ENCODE results near the gene NFATC2.
A peak's percentile ranks its signal among the peaks of the same experiment; 100 is the strongest.

The NFATC2 gene

DNA sequence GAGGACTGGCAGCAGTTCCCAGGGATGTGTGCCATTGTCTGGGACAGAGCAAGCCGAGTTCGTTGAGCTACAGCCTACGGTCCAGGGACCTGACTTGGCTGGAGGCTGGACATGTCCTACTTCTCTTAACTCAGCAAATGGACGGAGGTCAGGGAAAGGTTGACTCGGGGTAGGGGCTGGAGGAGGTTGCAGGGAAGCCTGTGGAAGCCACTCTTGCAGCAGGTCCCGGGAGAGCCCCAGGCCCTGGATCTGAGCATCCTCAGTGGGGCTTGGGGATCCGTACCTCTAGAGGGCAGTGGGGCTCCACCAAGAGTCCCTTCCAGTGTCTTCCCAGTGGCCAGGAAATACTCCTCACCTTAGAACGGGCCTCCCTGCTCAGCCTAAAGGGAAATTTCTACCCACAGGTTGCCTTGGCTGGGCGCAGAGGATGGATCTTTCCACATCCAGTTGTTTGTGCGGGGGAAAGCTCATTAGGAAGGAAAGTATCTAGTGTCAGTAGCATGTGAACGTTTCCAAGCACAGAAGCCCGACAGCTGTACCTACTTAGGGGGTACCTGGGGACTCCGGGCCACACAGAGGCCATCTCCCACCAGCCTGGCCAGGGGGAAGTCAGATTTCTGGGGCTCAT, 170.2 kb downstream of the NFATC2 start:
- DNase-seq, result peak; percentile 43 to 66

DNA sequence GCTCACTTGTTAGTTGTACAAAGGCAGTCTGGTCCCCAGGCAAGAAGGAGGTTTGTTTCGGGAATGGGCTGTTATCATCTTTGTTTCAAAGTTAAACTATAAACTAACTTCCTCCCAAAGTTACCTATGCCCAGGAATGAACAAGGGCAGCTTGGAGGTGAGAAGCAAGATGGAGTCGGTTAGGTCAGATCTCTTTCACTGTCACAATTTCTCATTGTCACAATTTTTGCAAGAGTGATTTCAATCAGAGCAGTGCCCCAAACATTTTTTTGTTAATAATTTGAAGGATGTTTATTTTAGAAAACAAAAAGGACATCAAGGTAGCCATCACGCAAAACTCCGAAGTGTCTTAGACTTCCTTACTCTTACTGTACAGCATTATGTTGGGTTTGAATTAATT, 170.8 kb downstream of the NFATC2 start:
- DNase-seq, result no peak

DNA sequence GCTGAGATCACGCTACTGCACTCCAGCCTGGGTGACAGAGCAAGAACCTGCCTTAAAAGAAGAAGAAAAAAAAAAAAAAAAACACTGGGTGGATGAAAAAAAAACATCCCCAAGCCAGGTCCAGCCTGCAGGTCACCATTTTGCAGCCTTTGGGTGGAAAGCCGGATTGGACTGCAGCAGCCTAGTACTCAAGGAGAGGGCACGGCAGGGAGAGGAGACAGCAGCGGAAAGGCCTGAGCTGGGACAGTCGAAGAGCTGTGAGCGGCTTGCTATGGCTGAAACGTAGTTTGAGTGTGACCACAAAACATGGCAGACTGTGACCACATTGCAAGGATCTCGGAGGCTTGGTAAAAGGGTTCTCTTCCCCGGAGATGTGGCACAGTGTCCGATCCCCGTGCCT, 173.0 kb downstream of the NFATC2 start:
- no peak for DNase-seq

DNA sequence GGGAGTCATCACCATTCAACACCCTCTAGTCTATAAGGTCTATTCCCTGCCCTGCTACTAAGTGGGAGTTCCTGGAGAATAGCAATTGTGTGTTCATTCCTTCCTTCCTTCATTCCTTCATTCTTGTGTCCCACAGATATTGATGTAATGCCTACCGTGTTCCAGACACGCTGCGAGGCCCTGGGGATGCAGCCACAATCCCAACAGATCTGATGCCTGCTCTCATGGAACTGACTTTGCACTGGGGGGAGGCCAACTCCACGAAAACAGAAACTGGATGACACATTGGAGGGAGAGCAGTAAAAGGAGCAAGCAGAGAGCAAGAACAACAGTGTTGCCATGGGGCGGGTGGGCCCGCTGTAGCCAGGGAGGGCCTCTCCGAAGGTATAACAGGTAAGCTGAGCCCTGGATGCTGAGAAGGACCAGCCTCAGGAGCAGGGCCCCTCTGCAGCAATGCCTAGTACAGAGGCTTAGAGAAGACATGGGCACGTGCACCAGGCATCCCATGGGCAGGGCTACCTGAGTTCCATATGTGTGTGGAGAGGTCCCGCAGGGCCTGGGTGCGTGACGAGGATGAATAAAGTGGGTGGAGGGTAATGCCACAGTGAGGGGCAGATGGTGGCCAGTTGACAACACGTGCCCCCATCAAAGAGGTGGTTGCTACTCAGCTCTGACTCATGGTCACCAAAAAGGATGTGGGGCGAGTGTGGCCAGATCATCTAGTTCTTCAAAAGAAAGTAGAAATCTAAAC, 173.9 kb downstream of the NFATC2 start:
- no peak for DNase-seq

DNA sequence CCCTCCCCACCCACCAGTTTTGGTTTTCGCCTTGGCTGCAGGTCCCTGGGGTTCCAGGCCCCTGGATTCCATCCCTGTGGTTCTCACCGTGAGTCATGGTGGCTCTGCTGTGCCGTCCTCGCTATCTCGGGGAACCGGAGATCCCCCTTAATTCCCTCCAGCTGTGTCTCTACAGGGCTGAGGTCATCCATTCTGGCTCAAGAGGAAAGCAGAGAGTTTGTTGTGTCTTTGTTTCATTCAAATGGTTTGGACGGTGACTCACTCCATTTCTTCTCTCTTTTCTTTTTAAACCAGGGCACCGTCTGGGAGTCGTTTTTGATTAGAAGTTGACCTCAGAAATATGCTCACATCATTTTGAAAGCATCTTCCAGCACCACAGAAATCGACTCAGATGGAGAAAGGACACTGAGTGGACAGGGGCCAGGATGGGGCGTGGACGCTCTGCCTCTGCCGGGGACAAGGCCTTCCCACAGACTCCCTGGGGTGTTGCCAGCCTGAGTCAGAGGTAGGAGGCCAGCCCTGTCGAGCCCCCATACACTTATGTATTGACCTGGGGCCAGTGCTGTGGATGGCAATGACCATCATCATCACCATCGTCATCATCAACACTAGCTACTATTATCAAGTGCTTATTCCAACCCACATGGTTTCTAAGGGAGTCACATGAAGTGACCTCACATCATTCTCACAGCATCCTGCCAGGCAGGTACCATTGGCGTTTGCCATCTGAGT, 176.2 kb downstream of the NFATC2 start:
- no peak for DNase-seq

DNA sequence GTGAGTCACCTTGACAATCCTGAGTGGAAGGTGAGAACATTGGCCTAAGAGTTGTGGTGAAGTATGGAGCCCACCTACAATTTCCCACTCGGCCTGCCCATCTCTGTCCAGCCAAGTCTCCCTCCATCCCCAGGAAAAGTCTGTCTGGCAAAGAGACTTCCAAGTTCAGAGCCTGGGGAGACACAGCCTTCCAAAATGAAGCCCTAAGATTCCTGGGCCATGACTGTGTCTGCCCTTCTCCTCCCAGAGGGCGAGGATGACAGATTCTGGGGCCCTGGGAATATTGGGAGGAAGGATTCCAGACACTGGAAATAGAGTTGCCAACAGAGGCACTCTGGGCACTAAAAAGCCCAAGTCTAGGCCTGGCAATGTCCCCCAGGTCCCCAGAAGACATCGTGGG, 176.8 kb downstream of the NFATC2 start:
- no peak for DNase-seq

DNA sequence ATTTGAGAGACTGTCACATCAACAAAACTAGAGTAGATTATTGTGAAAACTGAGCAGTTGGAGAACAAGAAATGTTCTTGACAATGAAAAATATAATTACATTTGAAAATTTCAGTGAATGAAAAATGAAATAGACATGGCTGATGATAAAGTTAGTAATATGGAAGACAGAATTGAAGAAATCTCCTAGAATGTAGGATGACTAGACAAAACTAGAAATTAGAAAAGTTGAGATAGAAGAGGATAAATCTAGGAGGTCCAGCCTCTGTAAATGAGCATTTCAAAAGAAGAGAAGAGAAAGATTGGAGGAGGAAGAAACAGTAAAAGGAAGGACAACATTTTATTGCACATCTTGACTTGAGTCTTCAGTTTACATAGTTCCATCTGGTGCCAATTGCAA, 178.7 kb downstream of the NFATC2 start:
- DNase-seq, result no peak

DNA sequence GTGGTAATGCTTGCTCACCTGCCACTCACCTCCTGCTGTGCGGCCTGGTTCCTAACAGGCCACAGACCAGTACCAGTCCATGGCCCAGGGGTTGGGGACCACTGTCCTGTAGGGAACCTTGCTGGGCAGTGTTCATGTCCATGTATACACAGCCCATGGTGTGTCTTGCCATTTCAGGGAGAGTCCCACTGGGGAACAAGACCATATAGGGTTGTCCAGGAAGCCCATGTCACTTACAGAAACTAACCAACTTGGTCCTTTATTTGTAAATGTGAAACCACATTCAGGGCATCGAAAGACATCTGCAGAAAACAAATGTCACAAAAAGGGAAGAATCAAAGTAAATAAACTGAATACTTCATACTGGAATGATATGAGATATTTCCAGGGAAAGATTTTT, 179.1 kb downstream of the NFATC2 start:
- DNase-seq, result no peak

DNA sequence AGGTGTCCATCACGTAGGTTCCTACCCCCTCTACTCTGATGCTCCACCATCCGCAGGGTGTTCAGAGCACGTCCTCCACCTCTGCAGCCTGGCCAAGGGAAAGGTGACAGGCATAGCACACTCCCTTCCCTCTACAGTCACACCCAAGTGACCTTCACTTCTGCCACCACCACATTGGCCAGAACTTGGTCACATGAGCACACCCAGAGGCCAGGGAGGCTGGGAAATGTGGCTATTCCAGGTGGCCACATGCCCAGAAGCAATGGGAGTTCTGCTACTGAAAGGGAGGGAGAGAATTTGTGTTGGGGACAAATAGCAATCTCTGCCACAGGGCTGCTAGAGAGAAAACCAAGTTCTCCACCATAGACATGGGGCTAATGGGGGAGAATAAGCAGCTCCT, 180.3 kb downstream of the NFATC2 start:
- no peak for DNase-seq

DNA sequence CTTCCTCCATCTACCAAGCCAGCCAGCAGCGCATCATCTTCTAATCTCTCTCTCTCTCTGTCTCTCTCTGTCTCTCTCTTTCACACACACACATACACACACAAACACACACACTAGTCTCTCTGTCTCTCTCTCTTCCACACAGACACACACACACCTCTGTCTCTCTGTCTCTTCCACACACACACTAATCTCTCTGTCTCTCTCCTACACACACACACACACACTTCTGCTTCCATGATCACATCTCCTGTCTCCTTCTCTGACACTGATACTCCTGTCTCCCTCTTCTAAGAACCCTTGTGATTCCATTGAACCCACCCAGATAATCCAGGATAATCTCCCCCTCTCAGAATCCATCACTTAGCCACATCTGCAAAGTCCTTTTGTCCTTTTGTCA, 181.3 kb downstream of the NFATC2 start:
- no peak for DNase-seq

DNA sequence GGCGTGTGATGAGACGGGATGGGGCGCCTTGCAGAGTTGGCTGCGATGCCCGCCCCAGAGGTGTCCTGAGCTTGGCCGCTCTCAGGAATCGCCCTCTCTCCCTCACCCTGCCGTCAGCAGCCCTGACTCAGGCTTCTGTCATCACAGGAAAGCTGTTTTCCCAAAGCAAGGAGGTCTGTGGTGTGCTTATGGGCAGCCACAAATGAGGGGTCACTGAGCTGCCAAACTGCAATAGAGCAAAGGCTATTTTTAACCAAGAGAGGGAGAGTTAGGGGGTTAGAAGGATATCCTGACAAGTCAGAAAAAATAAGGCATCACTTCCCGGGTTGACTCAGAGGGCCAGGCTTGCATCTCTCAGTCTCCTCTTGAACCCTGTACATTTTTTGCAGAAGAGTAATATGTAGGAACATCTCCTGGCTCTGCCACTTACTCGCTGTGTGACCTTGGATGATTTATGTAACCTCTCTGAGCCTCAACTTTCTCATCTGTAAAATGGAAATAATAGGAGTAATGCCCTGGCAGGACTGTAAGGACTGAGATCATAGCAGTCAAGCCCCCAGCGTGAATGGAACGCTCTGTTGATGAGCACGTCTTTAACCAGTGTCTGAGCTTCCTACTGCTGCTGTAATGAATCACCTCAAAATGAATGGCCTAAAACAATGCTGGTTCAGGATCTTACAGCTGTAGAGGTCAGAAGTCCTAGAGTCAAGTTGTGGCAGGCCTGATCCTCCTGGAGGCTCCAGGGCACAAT, 181.9 kb downstream of the NFATC2 start:
- DNase-seq, result no peak

DNA sequence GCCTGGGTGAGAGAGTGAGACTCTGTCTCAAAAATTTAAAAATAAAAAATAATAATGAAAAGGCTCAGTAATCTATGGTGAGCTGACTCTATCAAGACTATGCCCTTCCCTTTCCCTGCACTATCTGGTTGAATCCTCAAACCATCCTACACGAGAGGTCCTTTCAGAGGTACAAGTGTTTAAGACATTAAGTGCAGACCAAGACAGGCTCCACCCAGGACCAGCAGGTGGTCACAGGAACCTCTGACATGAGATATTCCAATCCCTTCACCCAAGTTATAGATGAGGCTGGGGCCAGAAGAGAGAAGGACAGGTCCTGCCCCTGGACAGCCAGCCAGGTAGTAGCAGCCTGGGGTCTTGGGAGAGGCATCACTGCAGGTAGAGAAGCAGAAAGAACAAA, 182.6 kb downstream of the NFATC2 start:
- no peak for DNase-seq

DNA sequence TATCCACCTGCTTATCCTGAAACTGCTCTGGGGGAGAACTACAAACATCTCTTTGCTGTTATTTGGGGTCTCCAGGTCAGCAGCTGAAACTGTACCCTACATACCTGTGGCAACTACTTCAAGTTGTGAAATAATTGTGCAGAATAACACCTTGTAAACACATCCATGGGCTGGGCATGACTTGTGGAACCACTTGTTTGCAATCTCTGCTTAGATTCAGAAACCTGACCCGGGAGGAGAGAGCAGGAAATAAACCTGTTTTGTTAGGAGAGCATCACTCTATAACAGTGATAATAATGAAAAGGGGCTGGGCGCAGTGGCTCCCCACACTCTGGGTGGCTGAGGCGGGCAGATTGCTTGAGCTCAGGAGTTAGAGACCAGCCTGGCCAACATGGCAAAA, 183.1 kb downstream of the NFATC2 start:
- no peak for DNase-seq

DNA sequence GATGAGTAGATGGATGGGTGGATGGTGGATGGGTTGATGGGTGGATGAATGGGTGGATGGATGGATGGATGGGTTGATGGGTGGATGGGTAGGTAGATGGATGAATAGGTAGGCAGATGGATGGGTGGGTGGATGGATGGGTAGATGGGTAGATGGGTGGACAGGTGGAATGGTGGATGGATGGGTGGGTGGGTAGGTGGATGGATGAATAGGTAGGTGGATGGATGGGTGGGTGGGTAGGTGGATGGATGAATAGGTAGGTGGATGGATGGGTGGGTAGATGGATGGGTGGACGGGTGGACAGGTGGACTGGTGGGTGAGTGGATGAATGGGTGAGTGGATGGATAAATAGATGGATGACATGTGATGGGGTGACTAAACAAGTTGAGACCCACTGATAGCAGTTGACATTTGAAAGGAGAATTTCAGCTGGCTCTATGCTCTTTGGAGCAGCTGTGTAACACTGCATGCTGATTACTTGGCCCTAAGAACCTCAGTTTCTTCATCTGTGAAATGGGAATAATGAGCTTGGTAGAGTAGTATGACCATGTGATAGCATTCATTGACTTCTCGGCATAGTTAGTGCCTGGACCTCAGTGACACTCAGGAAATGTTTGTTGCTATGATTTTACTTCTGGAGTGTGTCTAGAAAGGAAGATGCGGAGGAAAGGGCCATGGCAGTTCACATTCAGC, 184.3 kb downstream of the NFATC2 start:
- DNase-seq, result no peak

DNA sequence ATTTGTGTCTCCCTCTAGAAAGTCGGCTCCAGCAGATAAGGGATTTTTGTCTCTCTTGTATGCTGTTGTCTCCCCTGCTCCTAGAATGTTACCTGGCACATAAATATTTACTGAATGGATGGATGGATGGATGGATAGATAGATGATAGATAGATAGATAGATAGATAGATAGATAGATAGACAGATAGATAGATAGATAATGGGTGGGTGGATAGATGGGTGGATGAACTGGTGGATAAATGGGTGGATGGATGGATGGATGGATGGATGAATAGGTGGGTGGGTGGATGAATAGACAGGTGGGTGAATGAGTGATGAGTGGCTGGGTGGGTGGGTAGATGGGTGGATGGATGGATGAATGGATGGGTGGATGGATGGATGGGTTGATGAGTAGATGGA, 185.0 kb downstream of the NFATC2 start:
- DNase-seq, result no peak

DNA sequence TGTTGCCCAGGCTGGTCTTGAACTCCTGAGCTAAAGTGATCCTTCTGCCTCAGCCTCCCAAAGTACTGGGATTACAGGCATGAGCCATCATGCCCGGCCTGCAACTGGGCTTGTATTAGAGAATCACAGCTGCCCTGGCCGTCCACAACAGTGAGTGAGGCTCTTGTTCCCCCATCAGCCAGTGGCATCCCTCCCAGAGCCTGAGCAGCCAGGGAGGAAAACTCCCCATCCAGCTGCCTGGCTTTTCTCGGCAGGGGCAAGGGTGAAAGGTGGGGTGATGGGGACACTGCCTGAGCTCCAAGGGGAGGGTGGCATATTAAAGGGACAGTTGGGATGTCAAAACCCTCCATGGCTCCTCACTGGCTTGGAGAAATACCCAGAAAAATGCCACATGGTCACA, 185.6 kb downstream of the NFATC2 start:
- DNase-seq, result no peak

DNA sequence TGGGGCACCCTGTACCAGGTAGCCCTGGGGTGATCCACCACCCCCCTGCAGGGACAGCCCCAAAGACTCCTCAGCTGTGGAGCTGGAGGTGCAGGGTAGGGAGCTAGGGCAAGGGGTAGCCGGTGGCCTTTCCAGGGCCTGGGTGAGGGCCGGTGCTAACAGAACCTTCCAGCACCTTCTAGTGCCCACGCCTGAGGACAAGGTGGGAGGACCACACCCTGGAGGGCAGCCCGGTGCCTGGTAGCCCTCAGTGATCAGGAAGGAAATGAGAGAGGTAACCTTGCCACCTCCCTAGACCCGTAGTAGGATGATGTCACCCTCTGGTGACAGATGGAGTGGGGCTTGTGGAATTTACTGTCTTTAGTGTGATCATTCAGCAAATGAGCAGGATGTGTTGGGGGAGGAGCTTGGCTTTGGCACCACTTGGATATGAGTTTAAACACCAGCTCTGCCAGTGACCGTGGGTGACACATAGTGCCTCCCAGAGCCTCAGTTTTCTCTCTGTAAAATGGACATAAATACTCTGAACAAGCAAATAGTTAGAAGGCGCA, 187.7 kb downstream of the NFATC2 start:
- DNase-seq, result no peak

DNA sequence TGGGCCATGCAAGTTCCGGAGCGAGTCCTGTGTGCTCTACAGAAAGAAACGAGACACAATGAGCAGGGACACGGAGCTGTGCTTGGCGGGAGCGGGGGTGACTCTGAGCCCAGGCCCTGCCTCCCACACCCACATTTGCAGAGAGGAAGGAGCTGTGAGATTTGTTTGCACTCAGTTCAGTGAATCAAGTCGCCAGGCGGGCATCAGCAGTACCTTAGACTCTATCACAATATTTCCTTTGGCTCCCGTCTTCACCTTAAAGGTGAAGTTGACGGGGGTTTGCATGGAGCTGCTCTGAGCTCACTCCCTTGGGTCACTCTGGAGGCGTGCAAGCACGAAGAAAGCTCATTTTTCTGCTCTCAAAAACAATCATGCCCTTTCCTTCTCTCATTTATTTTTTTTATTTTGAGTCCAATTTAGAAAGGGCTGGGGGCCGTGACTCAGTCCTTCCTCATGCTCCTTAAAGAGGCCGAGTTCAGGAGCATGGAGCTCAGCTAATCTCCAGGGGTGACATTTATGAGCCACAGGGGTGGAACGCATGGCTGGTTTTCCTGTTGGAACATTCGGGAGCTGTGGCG, 188.2 kb downstream of the NFATC2 start:
- DNase-seq, result no peak

DNA sequence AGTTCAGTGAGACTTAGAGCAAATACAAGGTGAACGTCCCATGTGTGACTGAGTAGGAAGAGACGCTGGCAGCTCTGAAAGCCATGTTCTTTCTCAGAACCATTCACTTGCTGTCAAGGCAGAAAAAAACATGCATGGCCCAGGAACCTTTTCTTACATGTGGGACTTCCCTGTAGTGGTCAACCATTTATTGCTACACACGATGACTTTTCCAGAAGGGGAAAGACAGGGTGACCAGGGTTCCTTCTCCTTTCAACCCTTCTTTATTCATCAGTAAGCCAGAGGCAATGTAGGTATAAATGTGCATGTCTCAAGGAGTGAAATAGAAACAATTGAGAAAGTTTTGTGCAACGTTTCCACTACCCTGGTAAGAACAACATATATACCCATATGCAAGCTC, 189.0 kb downstream of the NFATC2 start:
- no peak for DNase-seq

DNA sequence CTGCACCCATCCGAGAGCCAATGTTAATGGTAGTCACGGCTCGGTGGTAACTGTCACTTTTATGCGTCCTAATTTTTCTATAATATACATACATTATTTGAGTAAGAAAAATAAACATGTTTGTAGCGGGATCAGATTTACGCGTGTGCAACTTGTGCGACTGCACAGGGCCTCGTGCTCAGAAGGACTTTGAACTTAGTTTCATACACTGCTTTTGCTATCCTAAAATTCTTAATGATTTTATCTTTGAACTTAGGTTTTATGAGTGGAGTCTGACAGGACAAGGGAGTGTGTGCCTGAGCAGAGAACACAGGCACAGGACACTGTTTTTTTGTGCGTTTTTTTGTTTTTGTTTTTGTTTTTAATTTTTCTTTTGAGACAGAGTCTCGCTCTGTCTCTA, 189.7 kb downstream of the NFATC2 start:
- DNase-seq, result no peak

DNA sequence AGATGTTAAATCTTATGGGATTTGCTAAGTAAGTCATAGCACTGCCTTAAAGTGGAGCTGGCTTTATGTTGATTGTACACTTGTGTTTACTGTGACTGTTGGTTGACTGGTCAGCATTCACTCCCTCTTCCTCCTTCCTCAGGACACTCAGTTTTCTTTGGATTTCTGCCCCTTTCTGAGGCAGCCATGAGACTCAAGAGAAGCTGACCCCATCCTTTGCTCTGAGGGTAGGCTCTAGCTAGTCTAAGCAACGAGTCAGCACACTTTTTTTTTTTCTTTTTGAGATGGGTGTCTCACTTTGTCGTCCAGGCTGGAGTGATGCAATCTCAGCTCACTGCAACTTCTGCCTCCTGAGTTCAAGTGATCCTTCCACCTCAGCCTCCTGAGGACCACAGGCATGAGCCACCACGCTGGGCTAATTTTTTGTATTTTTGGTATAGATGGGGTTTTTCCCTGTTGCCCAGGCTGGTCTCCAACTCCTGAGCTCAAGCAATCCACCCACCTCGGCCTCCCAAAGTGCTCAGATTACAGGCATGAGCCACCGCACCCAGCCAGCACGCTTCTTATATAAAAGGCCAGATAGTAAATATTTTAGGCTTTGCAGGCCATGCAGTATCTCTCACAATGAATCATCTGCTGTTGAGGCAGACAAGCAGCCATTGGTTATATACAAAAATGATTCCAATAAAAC, 191.4 kb downstream of the NFATC2 start:
- no peak for DNase-seq

DNA sequence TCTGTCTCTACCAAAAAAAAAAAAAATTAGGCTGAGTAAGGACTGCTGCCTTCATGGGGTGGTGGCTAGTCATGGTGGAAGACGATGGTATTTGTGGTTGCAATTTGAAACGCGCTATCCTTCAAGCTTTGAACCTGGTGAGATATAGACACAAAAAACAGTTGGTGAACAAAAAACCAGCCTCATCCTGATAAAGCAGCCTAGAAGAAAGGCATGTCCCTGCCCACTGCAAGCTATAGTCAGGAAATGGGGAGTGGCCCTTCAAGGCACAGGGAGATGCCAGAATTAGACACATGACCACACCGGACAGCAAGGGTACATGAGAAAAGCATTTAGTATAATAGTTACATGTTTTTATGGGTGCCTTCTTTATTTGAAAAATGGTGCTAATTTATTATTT, 193.6 kb downstream of the NFATC2 start:
- DNase-seq, result no peak
